Ecto neural progenitor cell (in vitro differentiated cells): ENCODE measurements around the gene SLC22A1.
A peak's percentile ranks its signal among the peaks of the same experiment; 100 is the strongest.
"Not testable (repeated sequence)": the region's sequence is repeated elsewhere in the genome, so short reads cannot be mapped to it uniquely, and the experiment has no call there.

ENCODE experiments used
- DNase-seq: peaks from one replicate; pipeline ENCODE4 v3.0.0-alpha.2; 2018; ENCODE audit warnings: low spot score

SLC22A1 gene

GRCh38 chr6:160121558-160121957, at the start of gene SLC22A1:
SLC22A1 (plus strand) TSS chr6:160121815; CDS start chr6:160121936, 121 bp downstream.
- DNase-seq, result no peak

- DNase-seq, result no peak
Measured at GRCh38 chr6:160073272-160073671, 48.3 kb upstream of the SLC22A1 start.

GRCh38 chr6:160076009-160076408, 45.6 kb upstream of the SLC22A1 start:
- DNase-seq, result no peak

GRCh38 chr6:160077024-160077423, 44.6 kb upstream of the SLC22A1 start:
- no peak for DNase-seq

- no peak for DNase-seq
Measured at GRCh38 chr6:160077526-160077925, 44.1 kb upstream of the SLC22A1 start.

- no peak for DNase-seq
Measured at GRCh38 chr6:160078883-160079685, 42.5 kb upstream of the SLC22A1 start.

- DNase-seq, result no peak
Measured at GRCh38 chr6:160079686-160080043, 42.0 kb upstream of the SLC22A1 start.

GRCh38 chr6:160080097-160080496, 41.5 kb upstream of the SLC22A1 start:
- DNase-seq, result no peak

- no peak for DNase-seq
Measured at GRCh38 chr6:160081398-160081797, 40.2 kb upstream of the SLC22A1 start.

- no peak for DNase-seq
Measured at GRCh38 chr6:160082627-160083026, 39.0 kb upstream of the SLC22A1 start.

- DNase-seq, result no peak
Measured at GRCh38 chr6:160084198-160084776, 37.3 kb upstream of the SLC22A1 start.

GRCh38 chr6:160085226-160085625, 36.4 kb upstream of the SLC22A1 start:
- no peak for DNase-seq

- DNase-seq, result no peak
Measured at GRCh38 chr6:160085713-160086505, 35.7 kb upstream of the SLC22A1 start.

GRCh38 chr6:160086754-160087153, 34.9 kb upstream of the SLC22A1 start:
- no peak for DNase-seq

GRCh38 chr6:160088069-160088783, 33.4 kb upstream of the SLC22A1 start:
- DNase-seq, result peak; percentile 63

- DNase-seq, result no peak
Measured at GRCh38 chr6:160088784-160089533, 32.7 kb upstream of the SLC22A1 start.

GRCh38 chr6:160089534-160089897, 32.1 kb upstream of the SLC22A1 start:
- DNase-seq, result no peak

GRCh38 chr6:160090442-160091239, 31.0 kb upstream of the SLC22A1 start:
- not testable (repeated sequence) for DNase-seq

- not testable (repeated sequence) for DNase-seq
Measured at GRCh38 chr6:160092176-160092575, 29.4 kb upstream of the SLC22A1 start.

GRCh38 chr6:160092602-160093001, 29.0 kb upstream of the SLC22A1 start:
- DNase-seq, result no peak

- no peak for DNase-seq
Measured at GRCh38 chr6:160093061-160093460, 28.6 kb upstream of the SLC22A1 start.
